ENCODE measurements around the gene MAGI3. TPM values are rescaled to one million over a fixed set of nuclear protein-coding genes. Genes with fewer than 3 reads are reported as not detected.
"Not testable (repeated sequence)": the region's sequence is repeated elsewhere in the genome, so short reads cannot be mapped to it uniquely, and the experiment has no call there.

MAGI3 gene
- total RNA-seq, 2 experiments from 2014 or later: 4.7 to 7.8 TPM

DNA sequence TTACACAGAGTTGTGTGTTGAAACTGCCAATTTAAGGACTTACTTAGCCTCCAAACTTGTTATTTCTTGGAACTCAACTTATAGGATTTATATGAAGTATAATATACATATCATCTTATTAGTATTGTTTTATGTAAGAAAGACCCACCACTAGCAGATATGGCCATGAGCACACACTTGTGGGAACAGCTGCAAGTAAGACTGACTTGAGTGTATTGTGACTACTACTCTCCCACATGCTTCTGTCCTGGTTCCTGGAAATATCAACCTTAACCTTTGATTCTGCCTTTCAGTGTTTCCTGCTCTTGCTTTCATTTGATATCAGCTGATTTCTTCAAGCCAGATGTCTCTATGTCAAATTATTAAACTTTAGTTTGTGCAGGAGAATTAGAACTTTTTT, 175.3 kb downstream of the MAGI3 start:
- Histone ChIP-seq H3K9me3 (ENCODE audit: low read length) (peaks cover 14% of the 10 kb centered on the region), H3K36me3 (ENCODE audit: insufficient read depth, low read length) (no peaks in the 10 kb centered on the region), H3K4me2 (ENCODE audit: low read length) (no peak overlapping the region), H2AFZ (ENCODE audit: low read length) (no peak overlapping the region), H3K9me2 (ENCODE audit: insufficient read depth, low read length) (no peaks in the 10 kb centered on the region), H3K4me1 (ENCODE audit: insufficient read depth, low read length, poor library complexity, severe bottlenecking) (no peaks in the 10 kb centered on the region), H3K4me3 (ENCODE audit: low read depth, low read length, poor library complexity, severe bottlenecking) (no peak overlapping the region), H3K79me2 (ENCODE audit: insufficient read depth, low read depth, low read length) (no peaks in the 10 kb centered on the region), H3K27ac (ENCODE audit: low read depth, low read length, poor library complexity, severe bottlenecking) (no peak overlapping the region), H4K20me1 (ENCODE audit: insufficient read depth, low read length) (no peaks in the 10 kb centered on the region)
- no TSS peak for BruUV-seq (replicated peaks)
- CTCF ChIA-PET (ENCODE audit: unreplicated experiment): no interaction called here
- no peak for DNase-seq (ENCODE audit: low spot score)
- intact Hi-C loops (cut with micrococcal nuclease; ENCODE audit: unreplicated experiment): loop anchor here (5.0 kb wide), 1 partner anchor 93 kb away; no protein-coding TSS in a partner anchor
- POLR2A ChIA-PET: no interaction called here
- TF ChIP-seq, protein P1, sequence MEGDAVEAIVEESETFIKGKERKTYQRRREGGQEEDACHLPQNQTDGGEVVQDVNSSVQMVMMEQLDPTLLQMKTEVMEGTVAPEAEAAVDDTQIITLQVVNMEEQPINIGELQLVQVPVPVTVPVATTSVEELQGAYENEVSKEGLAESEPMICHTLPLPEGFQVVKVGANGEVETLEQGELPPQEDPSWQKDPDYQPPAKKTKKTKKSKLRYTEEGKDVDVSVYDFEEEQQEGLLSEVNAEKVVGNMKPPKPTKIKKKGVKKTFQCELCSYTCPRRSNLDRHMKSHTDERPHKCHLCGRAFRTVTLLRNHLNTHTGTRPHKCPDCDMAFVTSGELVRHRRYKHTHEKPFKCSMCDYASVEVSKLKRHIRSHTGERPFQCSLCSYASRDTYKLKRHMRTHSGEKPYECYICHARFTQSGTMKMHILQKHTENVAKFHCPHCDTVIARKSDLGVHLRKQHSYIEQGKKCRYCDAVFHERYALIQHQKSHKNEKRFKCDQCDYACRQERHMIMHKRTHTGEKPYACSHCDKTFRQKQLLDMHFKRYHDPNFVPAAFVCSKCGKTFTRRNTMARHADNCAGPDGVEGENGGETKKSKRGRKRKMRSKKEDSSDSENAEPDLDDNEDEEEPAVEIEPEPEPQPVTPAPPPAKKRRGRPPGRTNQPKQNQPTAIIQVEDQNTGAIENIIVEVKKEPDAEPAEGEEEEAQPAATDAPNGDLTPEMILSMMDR (conservative IDR thresholded peaks at IDR 0.05; ENCODE audit: low read length): no peak
- TF ChIP-seq EZH2phosphoT487 (IDR thresholded peaks at IDR 0.05; ENCODE audit: borderline replicate concordance, low read depth, low read length): no peak

DNA sequence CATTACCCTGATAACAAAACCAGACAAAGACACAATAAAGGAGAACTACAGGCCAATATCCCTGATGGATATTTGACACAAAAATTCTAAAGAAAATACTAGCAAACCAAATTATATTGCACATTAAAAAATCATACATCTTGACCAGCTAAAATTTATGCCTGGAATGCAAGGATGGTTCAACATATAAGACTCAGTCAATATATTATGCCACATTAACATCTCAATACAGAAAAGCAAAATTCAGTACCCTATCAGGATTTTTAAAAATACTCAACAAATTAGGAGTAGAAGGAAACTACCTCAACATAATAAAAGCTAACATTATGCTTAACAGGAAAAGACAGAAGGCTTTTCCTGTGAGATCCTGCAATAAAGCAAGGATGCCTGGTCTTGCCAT, 177.1 kb downstream of the MAGI3 start:
- no TSS peak for BruUV-seq (replicated peaks)
- Histone ChIP-seq H3K79me2 (ENCODE audit: insufficient read depth, low read depth, low read length) (no peaks in the 10 kb centered on the region), H3K4me2 (ENCODE audit: low read length) (no peak overlapping the region), H3K9me3 (ENCODE audit: low read length) (peaks cover 14% of the 10 kb centered on the region), H3K27ac (ENCODE audit: low read depth, low read length, poor library complexity, severe bottlenecking) (no peak overlapping the region), H2AFZ (ENCODE audit: low read length) (no peak overlapping the region), H4K20me1 (ENCODE audit: insufficient read depth, low read length) (no peaks in the 10 kb centered on the region), H3K9me2 (ENCODE audit: insufficient read depth, low read length) (no peaks in the 10 kb centered on the region), H3K4me3 (ENCODE audit: low read depth, low read length, poor library complexity, severe bottlenecking) (no peak overlapping the region), H3K36me3 (ENCODE audit: insufficient read depth, low read length) (no peaks in the 10 kb centered on the region), H3K4me1 (ENCODE audit: insufficient read depth, low read length, poor library complexity, severe bottlenecking) (no peaks in the 10 kb centered on the region)
- intact Hi-C loops (cut with micrococcal nuclease; ENCODE audit: unreplicated experiment): loop anchor here (5.0 kb wide), 1 partner anchor 95 kb away; no protein-coding TSS in a partner anchor
- CTCF ChIA-PET (ENCODE audit: unreplicated experiment): no interaction called here
- POLR2A ChIA-PET: interaction anchor here (1.8 kb wide), 1 partner anchor 15 kb away, joined by 4 read pairs; no protein-coding TSS in a partner anchor
- DNase-seq (ENCODE audit: low spot score): no peak
- TF ChIP-seq, protein P1 (conservative IDR thresholded peaks at IDR 0.05; ENCODE audit: low read length): no peak
- no peak for TF ChIP-seq EZH2phosphoT487 (IDR thresholded peaks at IDR 0.05; ENCODE audit: borderline replicate concordance, low read depth, low read length)

GRCh38 chr1:113575744-113576260, 185.5 kb downstream of the MAGI3 start:
- H3K4me3 ChIP-seq (ENCODE audit: low read depth, low read length, poor library complexity, severe bottlenecking); POLR2A ChIA-PET; BruUV-seq (replicated peaks); H3K4me1 ChIP-seq (ENCODE audit: insufficient read depth, low read length, poor library complexity, severe bottlenecking); intact Hi-C loops (cut with micrococcal nuclease; ENCODE audit: unreplicated experiment); H3K9me3 ChIP-seq (ENCODE audit: low read length); CTCF ChIA-PET (ENCODE audit: unreplicated experiment); H4K20me1 ChIP-seq (ENCODE audit: insufficient read depth, low read length); DNase-seq (ENCODE audit: low spot score); H3K36me3 ChIP-seq (ENCODE audit: insufficient read depth, low read length); H3K9me2 ChIP-seq (ENCODE audit: insufficient read depth, low read length); H2AFZ ChIP-seq (ENCODE audit: low read length); H3K79me2 ChIP-seq (ENCODE audit: insufficient read depth, low read depth, low read length); H3K27ac ChIP-seq (ENCODE audit: low read depth, low read length, poor library complexity, severe bottlenecking); H3K4me2 ChIP-seq (ENCODE audit: low read length): not testable (repeated sequence)

Data from OCI-LY7 (cell line).